K562 (cell line): ENCODE results near the gene NTRK3. TPM values are rescaled to one million over a fixed set of nuclear protein-coding genes. Genes with fewer than 3 reads are reported as not detected.

Experiments
- ATAC-seq: fragments of 200-7000 bp; cut with Tn5 transposase; 3 replicates; pipeline ENCODE4 v1.9.1; 2020; ENCODE audit warnings: moderate library complexity
- BruUV-seq: library from RNA; stranded (reverse); fragments of 400-500 nt; replicated peaks from 2 replicates; lab custom pipeline; 2021; lab: Mats Ljungman, UMichigan
- CTCF ChIA-PET: fragments of 300-600 bp; formaldehyde crosslinking; extraction: SDS; loops from one replicate; lab custom pipeline; 2021; ENCODE audit warnings: low intra/inter-chr PET ratio; lab: Yijun Ruan, JAX
- POLR2A ChIA-PET: fragments of 300-600, 350-650 bp; sonication (Branson Sonifier 250); formaldehyde crosslinking; extraction: SDS; loops from one replicate; lab custom pipeline; 2021; ENCODE audit warnings: antibody characterized with exemption, inconsistent platforms; lab: Yijun Ruan, JAX
- DNase-seq, 4 experiments: peaks; one replicate each; pipeline versions ENCODE4 v3.0.0 to v3.0.0-alpha.2; 2011 to 2018; ENCODE audit warnings: low spot score in 3 of 4, mixed read lengths in 3 of 4; ENCODE audit errors: extremely low read depth in 1 of 4
- FAIRE-seq: peaks from 2 replicates; lab custom pipeline; 2011; peaks lifted over from hg19 to GRCh38; lab: Jason Lieb, UNC
- H2AFZ ChIP-seq: 2 replicates; pipeline ENCODE4 v1.6.0; 2011; ENCODE audit warnings: low read depth, low read length, control low read depth, inconsistent platforms
- H3K27ac ChIP-seq: fragments of 200-600 bp; 3 replicates; pipeline ENCODE4 v1.8.0; 2011; ENCODE audit warnings: low read depth, mild to moderate bottlenecking, control low read depth, inconsistent platforms, low read length, moderate library complexity, mixed read lengths; ENCODE audit errors: extremely low read depth
- H3K27me3 ChIP-seq, 2 experiments: fragments of 300-600 bp in 1 of 2; 2 replicates in 1 of 2; 3 replicates in 1 of 2; pipeline versions ENCODE4 v1.6.0 to v1.8.0; 2011; ENCODE audit warnings: inconsistent platforms in 2 of 2, low read length in 2 of 2, mild to moderate bottlenecking in 1 of 2, mixed read lengths in 1 of 2, moderate library complexity in 1 of 2; ENCODE audit not compliant: control insufficient read depth in 2 of 2, insufficient read depth in 2 of 2
- H3K36me3 ChIP-seq: fragments of 300-600 bp; 3 replicates; pipeline ENCODE4 v1.8.0; 2011; ENCODE audit warnings: mild to moderate bottlenecking, low read length, inconsistent platforms; ENCODE audit not compliant: control insufficient read depth, insufficient read depth
- H3K4me1 ChIP-seq, 2 experiments: fragments of 200-600 bp in 1 of 2; replicated peaks in 1 of 2; 2 replicates in 1 of 2; 3 replicates in 1 of 2; pipeline versions ENCODE4 v1.5.1 to v1.8.0; 2011; ENCODE audit warnings: inconsistent platforms in 2 of 2, low read length in 2 of 2, mild to moderate bottlenecking in 1 of 2, mixed read lengths in 1 of 2, moderate library complexity in 1 of 2; ENCODE audit not compliant: control insufficient read depth in 2 of 2, insufficient read depth in 2 of 2
- H3K4me2 ChIP-seq: 2 replicates; pipeline ENCODE4 v1.6.1; 2011; ENCODE audit warnings: low read length, control low read depth, inconsistent platforms, mixed read lengths; ENCODE audit not compliant: insufficient read depth
- H3K4me3 ChIP-seq: fragments of 200-600 bp; sonication (generic), shearing (Covaris generic); 2 replicates; pipeline ENCODE4 v1.5.1; 2016; ENCODE audit warnings: control low read depth, inconsistent platforms
- H3K79me2 ChIP-seq: fragments of 200-600 bp; 3 replicates; pipeline ENCODE4 v1.8.0; 2011; ENCODE audit warnings: low read length, inconsistent platforms; ENCODE audit not compliant: control insufficient read depth, insufficient read depth
- H3K9ac ChIP-seq, 2 experiments: 2 replicates each; pipeline versions ENCODE4 v1.6.0 to v1.6.1; 2011; ENCODE audit warnings: low read depth in 2 of 2, low read length in 2 of 2, control low read depth in 1 of 2, inconsistent platforms in 1 of 2, mild to moderate bottlenecking in 1 of 2, mixed read lengths in 1 of 2; ENCODE audit not compliant: insufficient read depth in 1 of 2
- H3K9me1 ChIP-seq: one replicate; pipeline ENCODE4 v1.6.0; 2011; ENCODE audit warnings: inconsistent platforms, mild to moderate bottlenecking, low read length, moderate library complexity; ENCODE audit not compliant: control insufficient read depth, insufficient read depth
- H3K9me3 ChIP-seq: replicated peaks from 2 replicates; pipeline ENCODE4 v1.5.1; 2011; ENCODE audit warnings: low read depth, low read length, inconsistent platforms; ENCODE audit not compliant: control insufficient read depth, insufficient read depth
- H4K20me1 ChIP-seq: replicated peaks from 2 replicates; pipeline ENCODE4 v1.6.1; 2011; ENCODE audit warnings: low read length, inconsistent platforms, mixed read lengths; ENCODE audit not compliant: control insufficient read depth, insufficient read depth
- BCOR ChIP-seq: fragments of 450-650 bp; IDR thresholded peaks from 2 replicates; pipeline ENCODE4 v1.6.1; 2016
- EZH2 ChIP-seq: IDR thresholded peaks from 2 replicates; pipeline ENCODE4 v1.6.1; 2012; ENCODE audit warnings: low read depth, mild to moderate bottlenecking, inconsistent platforms, low read length, borderline replicate concordance
- FIP1L1 ChIP-seq: fragments of 200-400 bp; formaldehyde crosslinking; IDR thresholded peaks from 2 replicates; pipeline ENCODE4 v1.6.1; 2018; ENCODE audit warnings: mild to moderate bottlenecking, low read depth, low read length; ENCODE audit not compliant: poor library complexity, severe bottlenecking
- HDAC6 ChIP-seq: IDR thresholded peaks from 2 replicates; pipeline ENCODE4 v1.6.1; 2012; ENCODE audit warnings: low read depth, mild to moderate bottlenecking, control low read depth, inconsistent platforms, low read length, moderate library complexity
- JUND ChIP-seq, 2 experiments: IDR thresholded peaks; 2 replicates in 1 of 2; 3 replicates in 1 of 2; pipeline ENCODE4 v1.6.1; 2011; ENCODE audit warnings: borderline replicate concordance in 2 of 2, low read depth in 2 of 2, low read length in 2 of 2, improper control_type of control experiment in 1 of 2, missing biosample characterization in 1 of 2, missing genetic modification characterization in 1 of 2, missing genetic modification reagents in 1 of 2
- RFX1 ChIP-seq: fragments of 450-650 bp; IDR thresholded peaks from 2 replicates; pipeline ENCODE4 v1.6.1; 2016; ENCODE audit warnings: mild to moderate bottlenecking, moderate library complexity
- STAT5B ChIP-seq: fragments of 250-450 bp; sonication (Bioruptor Pico); IDR thresholded peaks from 2 replicates; pipeline ENCODE4 v1.8.0; 2021; ENCODE audit warnings: mild to moderate bottlenecking, inconsistent platforms
- WGBS: fragments of 100-300 bp; shearing (Covaris generic); methylation state at CpG from one replicate; pipeline ENCODE4 v1.1.6; 2016; ENCODE audit warnings: low coverage, mixed read lengths; ENCODE audit not compliant: insufficient coverage; ENCODE audit errors: missing lambda C conversion rate; 5-methylcytosine and 5-hydroxymethylcytosine counted together
- in situ Hi-C: fragments of 300-500 bp; cut with MboI; formaldehyde crosslinking; loops from 4 replicates; pipeline ENCODE4 v1.15.0; 2018; ENCODE audit warnings: inconsistent platforms, mixed read lengths
- intact Hi-C: fragments of 100-400 bp; cut with micrococcal nuclease; formaldehyde crosslinking; loops from 2 replicates; pipeline ENCODE4 v1.14.2; 2022
- polyA plus RNA-seq, 8 experiments: library from polyadenylated mRNA; depleted of rRNA in 4 of 8; stranded (reverse) in 5 of 8; unstranded in 3 of 8; fragments of >200 nt; fragmentation: Nextera tagmentation in 2 of 8; fragmentation: Illumina TruSeq in 1 of 8; extraction: Ambion mirVana in 2 of 8; extraction: Trizol in 1 of 8; gene quantifications; 2 replicates each; pipeline versions ENCODE4 v1.2.1 to v1.2.3, GENCODE V29; 2011 to 2014; ENCODE audit warnings: inconsistent platforms in 1 of 8, missing spikeins in 1 of 8
- total RNA-seq, 7 experiments: library from RNA; depleted of rRNA in 6 of 7; stranded (reverse); fragments of >200 nt in 6 of 7; fragmentation: Illumina TruSeq in 2 of 7; extraction: Trizol in 2 of 7; gene quantifications; 2 replicates each; pipeline versions ENCODE4 v1.2.1 to v1.2.3, GENCODE V29; 2011 to 2021; ENCODE audit warnings: low replicate concordance in 1 of 7

The NTRK3 gene
- total and polyA plus RNA-seq, 9 of the 15 experiments (the other 6 are each of a cell fraction or from before 2014, with no cell fraction given), result 0.11 to 0.13 TPM; not detected in 7

DNA sequence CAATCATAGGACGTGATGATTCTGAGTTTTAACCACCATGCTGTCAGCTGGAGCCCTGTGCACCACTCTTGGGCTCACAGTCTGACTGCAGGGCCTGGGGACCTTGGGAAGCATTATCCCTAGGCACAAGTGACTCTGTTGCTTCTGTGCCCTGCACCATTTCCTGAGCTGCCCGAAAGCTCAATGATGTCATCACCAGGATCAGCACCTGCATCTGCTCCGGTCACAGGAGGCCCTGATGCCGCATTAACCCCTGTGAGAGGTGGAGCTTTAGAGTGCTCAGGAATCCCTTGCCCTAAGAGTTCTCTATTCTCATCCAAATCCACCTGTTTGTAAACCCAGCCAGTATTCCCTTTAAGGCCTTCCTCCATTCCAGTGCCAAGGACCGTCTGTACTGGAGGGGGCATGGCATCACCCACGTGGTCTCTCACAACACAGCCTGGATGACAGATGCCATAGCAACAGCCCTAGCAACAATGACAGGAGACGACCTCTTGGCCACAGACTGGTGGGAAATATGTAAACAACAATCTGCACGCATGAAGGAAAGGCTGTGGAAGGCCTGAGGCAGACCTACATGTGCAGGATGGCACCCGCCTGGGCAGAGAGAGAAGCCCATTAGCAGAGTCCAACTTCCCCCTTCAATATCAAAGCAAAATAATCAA lies 37.9 kb downstream of the NTRK3 start:
- intact Hi-C loops, result no loop called here
- Histone ChIP-seq H3K36me3 (no peaks in the 10 kb centered on the region), H4K20me1 (no peaks in the 10 kb centered on the region), H3K27me3 (peaks cover 0 to 17% of the 10 kb centered on the region in 2 experiments; a peak in 2 of 5 replicates), H3K9me3 (no peaks in the 10 kb centered on the region), H3K27ac (no peak overlapping the region), H3K4me2 (no peak overlapping the region), H2AFZ (no peak overlapping the region), H3K9me1 (no peaks in the 10 kb centered on the region), H3K4me1 (no peaks in the 10 kb centered on the region), H3K4me3 (no peak overlapping the region), H3K79me2 (no peaks in the 10 kb centered on the region), H3K9ac (no peak overlapping the region)
- no peak for ATAC-seq
- ChIA-PET POLR2A (no interaction called here), CTCF (no interaction called here)
- DNase-seq, result no peak
- WGBS, result 0% methylated on average over 9 of the region's 9 CpGs
- TF ChIP-seq STAT5B (CRISPR knock-in tag) (no peak), HDAC6 (no peak), FIP1L1 (no peak), EZH2 (no peak), JUND (IDR thresholded peaks at IDR 0.05; ENCODE audit: borderline replicate concordance, low read depth, low read length) (no peak), JUND (tag; IDR thresholded peaks at IDR 0.05; ENCODE audit: borderline replicate concordance, low read depth, low read length) (no peak), BCOR (no peak), RFX1 (peak; percentile 34)
- in situ Hi-C loops, result no loop called here
- no peak for FAIRE-seq
- BruUV-seq, result no TSS peak
